Heart right ventricle (tissue), 16 donors: ENCODE results near the gene ST6GALNAC4. TPM values are rescaled to one million over a fixed set of nuclear protein-coding genes. Genes with fewer than 3 reads are reported as not detected.

ENCODE experiments used
- ATAC-seq, 8 donors: fragments of 200-7000 bp; cut with Tn5 transposase; one replicate each; pipeline ENCODE4 v1.9.1; 2020; ENCODE audit warnings: mild to moderate bottlenecking in 8 of 8, moderate library complexity in 8 of 8, moderate number of reproducible peaks in 1 of 8
- DNase-seq, 2 donors: peaks; one replicate each; pipeline ENCODE4 v3.0.0-alpha.2; 2020
- H3K27ac ChIP-seq, 10 donors: fragments of 200-600 bp; sonication (generic) in 2 of 10; one replicate each; pipeline versions ENCODE4 v1.5.0 to v1.8.0; 2020 to 2022; ENCODE audit warnings: mild to moderate bottlenecking in 3 of 10
- H3K27me3 ChIP-seq, 7 donors: fragments of 200-600 bp; one replicate each; pipeline ENCODE4 v1.8.0; 2021 to 2022; ENCODE audit warnings: mild to moderate bottlenecking in 2 of 7
- H3K36me3 ChIP-seq, 9 donors: fragments of 200-600 bp; sonication (generic) in 1 of 9; one replicate each; pipeline versions ENCODE4 v1.5.0 to v1.8.0; 2020 to 2022; ENCODE audit warnings: mild to moderate bottlenecking in 2 of 9
- H3K4me1 ChIP-seq, 9 donors: fragments of 200-600 bp; sonication (generic) in 1 of 9; one replicate each; pipeline versions ENCODE4 v1.5.0 to v1.8.0; 2020 to 2022; ENCODE audit warnings: mild to moderate bottlenecking in 4 of 9
- H3K4me3 ChIP-seq, 10 donors: fragments of 200-600 bp; sonication (generic) in 2 of 10; one replicate each; pipeline versions ENCODE4 v1.5.0 to v1.8.0; 2020 to 2022; ENCODE audit warnings: mild to moderate bottlenecking in 7 of 10, moderate library complexity in 2 of 10
- H3K9me3 ChIP-seq, 11 donors: fragments of 200-600 bp in 10 of 11; sonication (generic) in 2 of 11; one replicate each; pipeline versions ENCODE4 v1.5.0 to v1.8.0; 2013 to 2022; ENCODE audit warnings: mild to moderate bottlenecking in 2 of 11, control low read depth in 1 of 11, moderate library complexity in 1 of 11
- WGBS, 2 donors: extraction: QIAGEN DNeasy Blood & Tissue Kit; methylation state at CpG; one replicate each; pipeline ENCODE4 v1.1.7; 2013; ENCODE audit warnings: inconsistent platforms in 1 of 2; 5-methylcytosine and 5-hydroxymethylcytosine counted together
- intact Hi-C, 10 donors: fragments of 100-400 bp; cut with DNase I; formaldehyde crosslinking; loops; one replicate each; pipeline versions ENCODE4 v1.11.1 to v1.14.2; 2022
- polyA plus RNA-seq, 2 donors: library from polyadenylated mRNA; stranded (reverse); fragments of 200-250 nt; gene quantifications; one replicate each; pipeline ENCODE4 v1.2.3, GENCODE V29; 2013
- total RNA-seq, 10 donors: library from RNA; stranded (reverse); fragmentation: NEBNext Ultra II Directional in 3 of 10; extraction: Animal tissue kit (Norgen Biotek cat#: 25700) in 3 of 10; gene quantifications; one replicate each; pipeline versions ENCODE4 v1.2.1 to v1.2.4, GENCODE V29; 2021 to 2023
- TF ChIP-seq, protein P1 (sequence below), 9 donors: fragments of 200-600 bp; sonication (generic) in 2 of 9; IDR thresholded peaks; one replicate each; pipeline versions ENCODE4 v1.5.0 to v1.8.0; 2021 to 2022; ENCODE audit warnings: antibody characterized with exemption in 9 of 9, mild to moderate bottlenecking in 5 of 9, moderate library complexity in 1 of 9
- donor health status: Arrhythmogenic right ventricular cardiomyopathy.
- donor health status: ischemic (EF 13 %, LVEDD 7.1; RV severe dilation, severe dysfunction).
- donor health status: healthy with polysubstance abuse.
- donor health status: DM: no; HTN: yes; CAD: no.
- donor health status: DM: no; HTN: no; CAD: no.
- donor health status: ischemic (EF 25% LVEDD 6.9; RV normal size, moderate dysfunction).
- donor health status: ischemic (EF 25% LVEDD 5.7; RV mildly dilated, moderate dysfunction).
- donor health status: healthy.
- donor health status: DM: yes; HTN: yes; CAD: no.
- donor health status: Ischemic cardiomyopathy.
- donor health status: ischemic (EF 35%, LVEDD 5.7; RV mildly dilated, moderate dysfunction).
- donor health status: nonischemic (EF 11% LVEDD 7.7; RV severe dilation, severe dysfunction).
- donor health status: DM: yes; HTN: yes; CAD: no.
- donor health status: PGD.
- donor health status: ischemic (EF 29% LVEDD 5.4; RV normal size, mild dysfunction).
- donor health status: nonischemic (EF 23%, LVEDD 6.1; RV moderate dilation, normal function).

ST6GALNAC4 gene
- total and polyA plus RNA-seq, 12 donors: 10.8 to 52.9 (median 33.9) TPM

DNA sequence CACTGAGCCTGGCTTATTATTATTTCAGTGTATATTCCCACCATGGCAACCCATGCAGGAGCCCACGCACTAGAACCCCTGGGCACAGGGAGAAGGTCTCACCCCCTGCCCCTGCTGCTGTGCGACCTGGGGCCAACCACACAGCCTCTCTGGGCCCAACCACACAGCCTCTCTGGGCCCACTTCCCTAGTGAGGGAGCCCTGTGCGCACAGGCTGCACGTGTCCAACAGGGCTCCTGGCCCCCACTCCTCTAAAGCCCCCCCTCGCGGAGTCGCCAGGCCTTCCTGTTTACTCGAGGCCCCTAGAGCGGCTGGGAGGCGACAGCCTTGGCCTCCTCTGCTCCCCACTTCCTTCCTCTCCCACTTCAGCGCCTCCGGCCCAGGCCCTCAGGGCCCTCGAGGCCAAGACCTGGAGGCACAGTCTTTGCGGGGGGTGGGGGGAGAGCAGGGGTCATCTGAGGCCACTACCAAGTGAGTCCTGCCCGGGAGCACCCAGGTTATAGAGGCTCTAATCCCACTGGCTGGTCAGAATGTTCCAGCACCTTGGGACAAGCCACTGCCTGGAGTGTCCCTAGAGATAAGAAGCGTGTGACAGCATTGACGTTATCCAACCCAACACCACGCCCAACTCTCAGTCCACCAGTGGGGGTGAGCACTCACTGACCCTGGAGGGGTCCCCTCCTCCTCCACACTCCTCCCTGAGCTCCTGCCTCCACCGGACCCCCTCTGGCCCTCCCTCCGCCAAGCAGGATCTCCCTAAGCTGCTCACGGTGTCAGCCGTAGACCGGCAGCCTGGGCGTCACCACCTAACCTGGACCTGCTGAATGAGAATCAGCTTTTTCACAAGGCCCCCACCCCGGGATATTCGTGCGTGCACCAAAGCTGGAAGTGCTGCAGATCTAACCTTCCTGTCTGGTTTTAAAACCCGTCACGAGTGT, 54.5 kb downstream of the ST6GALNAC4 start:
- peak overlapping the region; percentile 80 to 99 (median 92) for H3K27ac ChIP-seq
- H3K36me3 ChIP-seq: peaks cover 0 to 6% (median 0%) of the 10 kb centered on the region in 9 donors
- H3K9me3 ChIP-seq: no peaks in the 10 kb centered on the region
- 15 to 16% methylated on average over 29 of the region's 29 CpGs for WGBS, 2 donors
- peak overlapping the region in 3 of 10 donors; percentile 5 to 15 (median 8) for H3K4me3 ChIP-seq
- TF ChIP-seq, protein P1, sequence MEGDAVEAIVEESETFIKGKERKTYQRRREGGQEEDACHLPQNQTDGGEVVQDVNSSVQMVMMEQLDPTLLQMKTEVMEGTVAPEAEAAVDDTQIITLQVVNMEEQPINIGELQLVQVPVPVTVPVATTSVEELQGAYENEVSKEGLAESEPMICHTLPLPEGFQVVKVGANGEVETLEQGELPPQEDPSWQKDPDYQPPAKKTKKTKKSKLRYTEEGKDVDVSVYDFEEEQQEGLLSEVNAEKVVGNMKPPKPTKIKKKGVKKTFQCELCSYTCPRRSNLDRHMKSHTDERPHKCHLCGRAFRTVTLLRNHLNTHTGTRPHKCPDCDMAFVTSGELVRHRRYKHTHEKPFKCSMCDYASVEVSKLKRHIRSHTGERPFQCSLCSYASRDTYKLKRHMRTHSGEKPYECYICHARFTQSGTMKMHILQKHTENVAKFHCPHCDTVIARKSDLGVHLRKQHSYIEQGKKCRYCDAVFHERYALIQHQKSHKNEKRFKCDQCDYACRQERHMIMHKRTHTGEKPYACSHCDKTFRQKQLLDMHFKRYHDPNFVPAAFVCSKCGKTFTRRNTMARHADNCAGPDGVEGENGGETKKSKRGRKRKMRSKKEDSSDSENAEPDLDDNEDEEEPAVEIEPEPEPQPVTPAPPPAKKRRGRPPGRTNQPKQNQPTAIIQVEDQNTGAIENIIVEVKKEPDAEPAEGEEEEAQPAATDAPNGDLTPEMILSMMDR (IDR thresholded peaks at IDR 0.05): no peak
- peaks cover 41 to 81% (median 71%) of the 10 kb centered on the region in 9 donors for H3K4me1 ChIP-seq
- DNase-seq (peak; percentile 89 to 93), ATAC-seq (peak; percentile 74 to 88 (median 84))
- intact Hi-C loops: loop anchor here in 2 of 10 donors (5.0 kb wide), 1 partner anchor 35 kb away; no protein-coding TSS in a partner anchor
- no peaks in the 10 kb centered on the region for H3K27me3 ChIP-seq

DNA sequence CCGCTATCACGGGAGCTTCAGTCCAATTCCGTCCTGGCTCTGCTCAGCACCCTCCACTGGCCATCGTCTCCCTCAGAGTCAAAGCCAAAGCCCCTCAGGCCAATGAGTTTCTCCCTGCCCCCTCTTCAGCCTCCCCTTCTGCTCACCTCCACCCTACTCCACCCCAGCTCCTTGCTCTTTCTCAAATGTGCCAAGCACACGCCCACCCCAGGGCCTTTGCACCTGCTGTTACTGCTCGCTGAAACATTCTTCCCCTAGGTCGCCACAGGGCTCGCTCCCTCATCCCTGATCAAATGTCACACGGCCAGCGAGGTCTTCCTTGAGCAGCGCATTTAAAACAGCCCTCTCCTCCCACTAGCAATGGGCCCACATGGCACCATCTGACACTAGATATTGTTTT, 56.1 kb downstream of the ST6GALNAC4 start:
- no peaks in the 10 kb centered on the region for H3K27me3 ChIP-seq
- H3K36me3 ChIP-seq: no peaks in the 10 kb centered on the region
- WGBS, 2 donors: 90 to 91% methylated on average over 11 of the region's 11 CpGs
- H3K27ac ChIP-seq: peak overlapping the region; percentile 80 to 99 (median 92)
- ATAC-seq: no peak
- H3K4me1 ChIP-seq: peaks cover 46 to 88% (median 79%) of the 10 kb centered on the region in 9 donors
- H3K4me3 ChIP-seq: no peak overlapping the region
- intact Hi-C loops: loop anchor here in 2 of 10 donors (5.0 kb wide), 1 partner anchor 33 kb away; no protein-coding TSS in a partner anchor
- no peaks in the 10 kb centered on the region for H3K9me3 ChIP-seq
- TF ChIP-seq, protein P1 (IDR thresholded peaks at IDR 0.05): no peak
- DNase-seq: no peak

DNA sequence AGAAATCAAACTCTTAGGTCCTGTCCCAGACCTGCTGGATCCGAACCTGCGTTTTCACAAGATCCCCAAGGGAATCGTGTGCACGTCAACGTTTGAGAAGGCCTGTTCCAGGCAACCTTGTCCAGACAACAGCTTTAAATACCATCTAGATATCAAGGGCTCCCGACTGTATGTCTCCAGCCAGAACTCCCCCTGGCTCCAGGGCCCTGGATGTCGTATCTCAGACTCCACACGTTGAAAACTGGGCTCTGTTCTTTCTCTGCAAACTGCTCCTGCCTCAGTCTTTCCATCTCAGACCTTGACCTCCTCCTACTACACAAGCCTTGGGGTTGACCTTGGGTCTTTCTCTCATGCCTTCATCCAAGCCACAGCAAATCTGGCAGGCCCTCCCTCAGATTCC, 56.6 kb downstream of the ST6GALNAC4 start:
- Histone ChIP-seq H3K4me3 (no peak overlapping the region), H3K27ac (peak overlapping the region; percentile 80 to 99 (median 92)), H3K36me3 (no peaks in the 10 kb centered on the region), H3K27me3 (no peaks in the 10 kb centered on the region), H3K4me1 (peaks cover 48 to 91% (median 82%) of the 10 kb centered on the region in 9 donors), H3K9me3 (no peaks in the 10 kb centered on the region)
- TF ChIP-seq, protein P1 (IDR thresholded peaks at IDR 0.05): peak in 2 of 9 donors; percentile 13 to 17
- intact Hi-C loops: loop anchor here in 2 of 10 donors (5.0 kb wide), 1 partner anchor 33 kb away; no protein-coding TSS in a partner anchor
- DNase-seq: peak; percentile 65 to 79
- ATAC-seq: peak; percentile 34 to 61 (median 50)
- WGBS, 2 donors: 12 to 13% methylated on average over 8 of the region's 8 CpGs

DNA sequence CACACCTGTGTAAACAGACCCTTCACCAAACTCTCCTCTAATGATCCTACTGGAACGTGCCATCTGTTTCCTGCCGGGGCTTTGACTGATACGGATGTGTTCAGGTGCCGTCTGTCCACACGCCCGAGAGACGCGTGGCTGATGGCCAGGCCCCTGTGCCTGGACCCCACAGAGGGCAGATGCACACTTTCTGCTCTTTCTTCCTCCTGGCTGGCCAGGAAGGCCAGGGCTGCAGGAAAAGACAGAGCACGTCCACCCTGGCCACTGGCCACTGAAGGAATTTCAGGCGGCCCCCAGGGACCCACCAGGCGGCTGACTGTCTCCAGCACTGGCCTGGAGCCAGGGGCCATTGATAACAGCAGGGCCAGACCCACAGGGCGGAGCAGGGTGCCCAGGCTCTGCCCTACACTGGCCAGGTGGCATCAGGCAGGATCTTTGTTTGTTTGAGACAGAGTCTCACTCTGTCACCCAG, 58.8 kb downstream of the ST6GALNAC4 start:
- Histone ChIP-seq H3K27ac (peak overlapping the region; percentile 80 to 99 (median 94)), H3K9me3 (no peaks in the 10 kb centered on the region), H3K27me3 (no peaks in the 10 kb centered on the region), H3K36me3 (peaks cover 0 to 4% (median 0%) of the 10 kb centered on the region in 9 donors), H3K4me3 (peak overlapping the region in 5 of 10 donors; percentile 0 to 32 (median 10)), H3K4me1 (peaks cover 50 to 93% (median 83%) of the 10 kb centered on the region in 9 donors)
- DNase-seq: peak; percentile 75 to 87
- peak in 7 of 8 donors; percentile 12 to 25 (median 18) for ATAC-seq
- intact Hi-C loops: loop anchor here in 2 of 10 donors (2.0 to 5.0 kb wide), 2 partner anchors 13 to 96 kb away; no protein-coding TSS in a partner anchor
- 5 to 11% methylated on average over 12 of the region's 12 CpGs for WGBS, 2 donors
- TF ChIP-seq, protein P1 (IDR thresholded peaks at IDR 0.05): no peak
